ENCODE measurements around the gene SUFU.

SUFU gene

GRCh38 chr10:102675666-102676533 is 172.1 kb downstream of the SUFU start:
- DNase-seq, result no peak

DNA sequence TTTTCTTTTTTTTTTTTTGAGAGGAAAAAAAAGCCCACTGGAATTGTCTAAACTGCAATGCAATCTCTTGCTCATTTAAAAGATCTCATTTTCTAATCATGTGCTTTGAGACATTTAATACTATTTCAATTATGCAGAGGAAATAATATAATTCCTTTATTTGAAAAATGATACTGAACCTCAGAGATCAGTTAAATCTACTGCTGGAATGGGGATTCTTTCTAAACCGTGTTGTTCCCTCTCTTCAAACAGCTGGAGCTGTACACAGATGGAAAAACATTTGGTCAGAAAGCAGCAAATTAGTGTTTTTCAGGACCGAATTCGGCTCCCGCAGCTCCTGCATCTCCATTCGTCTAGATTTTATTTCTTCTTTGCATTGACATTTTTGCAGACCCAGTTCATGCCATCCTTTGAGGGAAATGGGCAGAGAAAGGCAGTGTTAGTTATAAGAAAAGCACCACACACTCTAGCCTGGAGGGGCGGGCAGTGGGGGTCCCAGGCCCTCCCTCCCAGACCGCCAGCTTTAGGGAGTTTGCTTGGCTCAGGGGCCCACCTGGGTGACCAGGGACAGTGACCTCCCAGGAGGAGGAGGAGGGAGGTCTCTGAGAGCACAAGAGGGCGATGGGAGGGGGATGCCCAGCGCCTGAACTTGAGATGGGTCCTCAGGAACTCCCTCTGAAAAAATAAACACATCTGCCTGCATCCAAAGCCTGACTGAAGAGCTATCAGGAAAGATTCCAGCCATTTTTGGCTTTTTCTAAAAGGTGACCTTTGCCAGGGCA is 173.0 kb downstream of the SUFU start:
- DNase-seq, result no peak

- DNase-seq, result no peak
Measured at GRCh38 chr10:102677331-102678067, 173.7 kb downstream of the SUFU start.

- no peak for DNase-seq
Measured at GRCh38 chr10:102678068-102678400, 174.3 kb downstream of the SUFU start.

- DNase-seq, result peak; percentile 19
Measured at GRCh38 chr10:102678842-102679289, 175.1 kb downstream of the SUFU start.

GRCh38 chr10:102679596-102679995 is 175.8 kb downstream of the SUFU start:
- no peak for DNase-seq

- no peak for DNase-seq
Measured at GRCh38 chr10:102681696-102682095, 177.9 kb downstream of the SUFU start.

- DNase-seq, result no peak
Measured at GRCh38 chr10:102682416-102682815, 178.6 kb downstream of the SUFU start.

GRCh38 chr10:102682981-102683380 is 179.2 kb downstream of the SUFU start:
- DNase-seq, result no peak

Measured in NCI-H774 (cell line).